HEK293T (cell line): ENCODE data around the gene DR1.
A peak's percentile ranks its signal among the peaks of the same experiment; 100 is the strongest.

Experiments
- CTCF ChIA-PET: fragments of 350-600 bp; formaldehyde crosslinking; extraction: SDS; loops from one replicate; lab custom pipeline; 2021; ENCODE audit warnings: antibody characterized with exemption, inconsistent platforms; lab: Yijun Ruan, JAX
- POLR2A ChIA-PET: fragments of 350-600 bp; formaldehyde crosslinking; extraction: SDS; loops from one replicate; lab custom pipeline; 2020; ENCODE audit warnings: antibody characterized with exemption, inconsistent platforms; lab: Yijun Ruan, JAX
- DNase-seq: peaks from one replicate; pipeline ENCODE4 v3.0.0; 2012; ENCODE audit warnings: mixed read lengths; ENCODE audit errors: extremely low spot score
- ARNT ChIP-seq: fragments of 450-650 bp; IDR thresholded peaks from 2 replicates; pipeline ENCODE4 v1.6.1; 2017; ENCODE audit warnings: mild to moderate bottlenecking
- BHLHE40 ChIP-seq: fragments of 450-650 bp; IDR thresholded peaks from 2 replicates; pipeline ENCODE4 v1.6.1; 2016; ENCODE audit warnings: mild to moderate bottlenecking, moderate library complexity, borderline replicate concordance
- CTBP1 ChIP-seq: fragments of 450-650 bp; IDR thresholded peaks from 2 replicates; pipeline ENCODE4 v1.6.1; 2016; ENCODE audit warnings: borderline replicate concordance
- ELF4 ChIP-seq: fragments of 450-650 bp; IDR thresholded peaks from 2 replicates; pipeline ENCODE4 v1.6.1; 2017; ENCODE audit warnings: antibody characterized with exemption
- FOXA1 ChIP-seq: fragments of 450-650 bp; IDR thresholded peaks from 2 replicates; pipeline ENCODE4 v1.6.1; 2016; ENCODE audit warnings: mild to moderate bottlenecking
- FOXK2 ChIP-seq: fragments of 450-650 bp; IDR thresholded peaks from 2 replicates; pipeline ENCODE4 v1.6.1; 2016; ENCODE audit warnings: mild to moderate bottlenecking
- FOXM1 ChIP-seq: fragments of 450-650 bp; IDR thresholded peaks from 2 replicates; pipeline ENCODE4 v1.6.1; 2017; ENCODE audit warnings: mild to moderate bottlenecking, borderline replicate concordance
- HDGF ChIP-seq: fragments of 450-650 bp; IDR thresholded peaks from 2 replicates; pipeline ENCODE4 v1.6.1; 2017; ENCODE audit warnings: antibody characterized with exemption, borderline replicate concordance
- L3MBTL2 ChIP-seq: fragments of 450-650 bp; conservative IDR thresholded peaks from 2 replicates; pipeline ENCODE4 v1.6.1; 2016; ENCODE audit warnings: mild to moderate bottlenecking
- LEF1 ChIP-seq: fragments of 450-650 bp; IDR thresholded peaks from 2 replicates; pipeline ENCODE4 v1.6.1; 2017; ENCODE audit warnings: mild to moderate bottlenecking, borderline replicate concordance
- NFRKB ChIP-seq: fragments of 450-650 bp; IDR thresholded peaks from 2 replicates; pipeline ENCODE4 v1.6.1; 2016; ENCODE audit warnings: mild to moderate bottlenecking, moderate library complexity
- SP1 ChIP-seq: fragments of 450-650 bp; IDR thresholded peaks from 2 replicates; pipeline ENCODE4 v1.6.1; 2017
- SUZ12 ChIP-seq: fragments of 450-650 bp; IDR thresholded peaks from 2 replicates; pipeline ENCODE4 v1.6.1; 2016; ENCODE audit warnings: mild to moderate bottlenecking
- TARDBP ChIP-seq: fragments of 450-650 bp; IDR thresholded peaks from 2 replicates; pipeline ENCODE4 v1.6.1; 2016
- ZNF384 ChIP-seq: fragments of 450-650 bp; IDR thresholded peaks from 2 replicates; pipeline ENCODE4 v1.6.1; 2016
- TF ChIP-seq, protein P1 (sequence below): fragments of 450-650 bp; IDR thresholded peaks from 2 replicates; pipeline ENCODE4 v1.6.1; 2016

The DR1 gene

DNA sequence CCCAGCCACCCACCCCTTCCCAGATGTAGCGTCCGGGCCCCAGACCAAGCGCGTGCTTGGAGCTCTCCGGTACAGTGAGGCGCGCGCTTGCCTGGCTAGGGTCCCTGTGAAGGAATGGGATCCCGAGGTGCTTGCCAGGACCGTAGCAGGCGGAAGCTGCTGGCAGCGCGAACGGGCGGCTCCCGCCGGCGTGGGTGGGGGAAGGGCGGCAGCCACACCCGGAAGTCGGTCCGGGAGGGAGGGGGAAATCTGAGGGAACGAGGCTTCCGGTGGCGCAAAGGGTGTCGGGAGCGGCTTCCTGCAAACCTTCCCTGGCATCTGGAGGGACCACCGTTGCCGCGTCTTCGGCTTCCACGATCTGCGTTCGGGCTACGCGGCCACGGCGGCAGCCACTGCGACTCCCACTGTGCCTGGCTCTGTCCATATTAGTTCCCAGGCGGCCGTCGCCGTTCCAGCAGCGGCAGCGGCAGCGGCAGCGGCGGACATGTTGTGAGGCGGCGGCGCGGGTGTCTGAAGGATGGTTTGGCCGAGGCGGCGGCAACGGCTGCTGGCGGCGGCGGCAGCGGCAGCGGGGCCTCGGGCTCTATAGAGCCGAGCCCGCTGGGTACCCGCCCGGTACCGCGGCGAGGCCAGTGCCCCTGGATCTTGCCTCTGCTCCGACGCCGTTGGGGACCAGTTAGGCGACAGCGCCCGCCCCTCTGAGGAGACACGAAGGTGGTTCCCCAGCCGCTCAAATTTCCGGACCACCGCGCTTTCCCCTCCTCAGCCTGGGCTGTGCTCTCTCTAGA is at the start of gene DR1:
TSS of gene DR1 (plus strand) at position 275 of the 788 bp plus-strand sequence. CDS start 739 bp downstream, outside the sequence.
- no peak for TF ChIP-seq NFRKB
- TF ChIP-seq ELF4: peak; percentile 98
- peak; percentile 87 for TF ChIP-seq L3MBTL2
- CTCF ChIA-PET: interaction anchor here (0.7 kb wide), 1 partner anchor 47 kb away, joined by 3 read pairs; no protein-coding TSS in a partner anchor
- POLR2A ChIA-PET: interaction anchor here (1.0 to 2.7 kb wide), 17 partner anchors 9 to 498 kb away, joined by 3 to 40 read pairs (median 5); partner anchors contain the start of gene MTF2

DNA sequence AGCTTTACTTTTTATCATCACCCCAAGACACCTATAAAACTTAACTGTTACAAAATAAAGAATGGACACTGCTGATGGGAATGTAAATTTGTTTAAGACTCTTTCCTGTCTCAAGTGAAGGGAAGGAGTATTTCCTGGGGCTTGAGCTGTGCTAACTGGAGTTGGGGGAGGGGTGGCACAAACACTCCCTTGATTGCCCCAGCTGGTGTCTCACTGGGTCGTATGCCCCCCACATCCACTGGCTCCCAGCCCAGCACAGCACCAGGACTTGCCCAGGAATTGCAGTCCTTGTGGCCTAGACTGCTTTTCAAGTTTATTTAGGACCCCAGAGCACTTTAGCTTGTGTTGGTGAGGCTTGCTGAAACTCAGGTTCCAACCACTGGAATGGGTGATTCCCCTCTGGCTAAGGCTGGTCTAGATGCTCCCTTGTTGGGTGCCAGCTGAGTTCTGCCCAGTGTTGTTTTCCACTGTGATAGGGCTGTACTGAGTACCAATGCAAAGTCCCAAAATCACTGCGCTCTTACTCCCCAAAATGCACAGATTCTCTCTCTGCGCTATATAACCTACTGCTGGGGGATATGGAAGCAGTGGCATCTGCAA is 49.1 kb upstream of the DR1 start:
- ChIA-PET CTCF (interaction anchor here (0.6 kb wide), 1 partner anchor 244 kb away, joined by 3 read pairs; no protein-coding TSS in a partner anchor), POLR2A (no interaction called here)
- DNase-seq: no peak
- TF ChIP-seq NFRKB (no peak), SUZ12 (no peak), CTBP1 (no peak), ELF4 (no peak), FOXK2 (no peak), LEF1 (no peak), BHLHE40 (no peak), L3MBTL2 (no peak), TARDBP (no peak), SP1 (no peak), HDGF (no peak), FOXM1 (no peak), ARNT (no peak), FOXA1 (no peak)
- TF ChIP-seq, protein P1, sequence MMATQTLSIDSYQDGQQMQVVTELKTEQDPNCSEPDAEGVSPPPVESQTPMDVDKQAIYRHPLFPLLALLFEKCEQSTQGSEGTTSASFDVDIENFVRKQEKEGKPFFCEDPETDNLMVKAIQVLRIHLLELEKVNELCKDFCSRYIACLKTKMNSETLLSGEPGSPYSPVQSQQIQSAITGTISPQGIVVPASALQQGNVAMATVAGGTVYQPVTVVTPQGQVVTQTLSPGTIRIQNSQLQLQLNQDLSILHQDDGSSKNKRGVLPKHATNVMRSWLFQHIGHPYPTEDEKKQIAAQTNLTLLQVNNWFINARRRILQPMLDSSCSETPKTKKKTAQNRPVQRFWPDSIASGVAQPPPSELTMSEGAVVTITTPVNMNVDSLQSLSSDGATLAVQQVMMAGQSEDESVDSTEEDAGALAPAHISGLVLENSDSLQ: no peak

More for the DNA sequence above, at the start of gene DR1:
- DNase-seq: peak; percentile 93

DNA sequence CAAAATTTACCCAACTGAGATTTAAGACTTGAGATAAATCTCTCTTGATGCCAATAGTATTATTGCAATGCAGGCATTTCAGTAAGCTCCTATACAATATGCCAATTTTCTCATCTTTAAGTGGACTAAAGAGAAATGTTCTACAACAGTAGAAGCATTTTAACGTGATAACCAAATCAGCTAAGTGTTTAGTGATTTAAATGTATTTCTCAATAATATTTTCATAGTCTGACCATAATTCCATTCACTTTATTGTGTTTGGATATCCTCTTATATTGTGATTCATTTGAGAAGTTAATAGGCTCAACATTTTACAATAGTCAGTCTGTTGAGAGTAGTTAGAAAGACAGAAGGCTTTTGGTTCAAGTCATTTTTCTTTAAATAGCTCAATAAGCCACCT is 44.6 kb upstream of the DR1 start:
- TF ChIP-seq FOXM1 (no peak), CTBP1 (no peak), FOXA1 (no peak)
- ChIA-PET POLR2A (no interaction called here), CTCF (no interaction called here)
- DNase-seq: no peak

DNA sequence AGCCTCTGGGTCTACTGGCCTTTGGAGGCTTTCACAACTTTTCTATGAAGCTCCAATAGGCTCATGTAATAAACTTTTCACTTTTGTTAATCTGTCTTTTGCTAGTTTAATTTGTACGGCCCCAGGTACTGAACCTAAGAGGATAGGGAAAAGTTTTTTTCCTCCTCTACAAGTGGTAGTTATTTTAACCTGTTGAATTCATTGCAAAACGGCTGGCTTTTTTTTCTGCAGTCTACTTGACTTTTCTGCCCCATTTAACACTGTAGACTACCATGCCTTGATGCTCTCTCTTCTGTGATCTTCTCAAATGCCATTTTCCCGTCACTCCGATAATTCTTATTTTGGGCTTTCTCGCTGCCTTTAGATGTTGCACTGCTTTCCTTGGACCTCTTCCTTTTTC is 43.6 kb upstream of the DR1 start:
- no peak for TF ChIP-seq FOXK2
- TF ChIP-seq HDGF: no peak
- TF ChIP-seq LEF1: no peak
- TF ChIP-seq TARDBP: no peak
- TF ChIP-seq BHLHE40: no peak
- TF ChIP-seq ZNF384: no peak
- TF ChIP-seq ARNT: no peak
- no peak for TF ChIP-seq ELF4
- no peak for TF ChIP-seq CTBP1
- no peak for TF ChIP-seq FOXM1
- no peak for TF ChIP-seq L3MBTL2
- no peak for TF ChIP-seq FOXA1
- no peak for TF ChIP-seq SP1
- no peak for TF ChIP-seq NFRKB
- TF ChIP-seq, protein P1: no peak
- TF ChIP-seq SUZ12: no peak
- CTCF ChIA-PET: no interaction called here
- POLR2A ChIA-PET: no interaction called here
- no peak for DNase-seq

DNA sequence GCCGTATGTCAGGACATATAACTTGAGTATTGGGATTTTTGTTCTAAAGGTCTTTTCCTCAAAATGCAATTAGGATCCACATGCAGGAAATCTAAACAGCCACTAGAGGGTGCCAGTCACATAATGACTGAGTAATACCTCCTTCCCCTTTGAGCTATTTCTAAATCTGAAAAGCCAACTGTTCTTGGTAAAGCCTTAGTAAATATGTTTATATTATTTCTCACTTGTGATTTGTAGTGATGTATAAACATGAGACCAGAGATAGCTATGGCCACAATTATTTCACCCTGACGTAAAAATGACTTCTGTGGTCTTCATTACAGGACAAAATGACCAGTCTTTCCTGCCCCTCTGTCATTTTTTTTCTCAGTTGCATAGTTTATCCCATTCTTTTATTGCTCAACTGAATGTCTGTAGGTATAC is 41.0 kb upstream of the DR1 start:
- no peak for TF ChIP-seq HDGF
- TF ChIP-seq L3MBTL2: no peak
- TF ChIP-seq TARDBP: no peak
- no peak for TF ChIP-seq ARNT
- TF ChIP-seq ZNF384: no peak
- no peak for TF ChIP-seq FOXM1
- TF ChIP-seq, protein P1: no peak
- TF ChIP-seq NFRKB: no peak
- TF ChIP-seq SUZ12: no peak
- no peak for TF ChIP-seq FOXK2
- no peak for TF ChIP-seq FOXA1
- no peak for TF ChIP-seq LEF1
- TF ChIP-seq BHLHE40: no peak
- TF ChIP-seq ELF4: no peak
- no peak for TF ChIP-seq SP1
- TF ChIP-seq CTBP1: no peak
- CTCF ChIA-PET: interaction anchor here (0.6 to 1.8 kb wide), 22 partner anchors 9 to 721 kb away, joined by 3 to 10 read pairs (median 3); no protein-coding TSS in a partner anchor
- POLR2A ChIA-PET: interaction anchor here (1.0 to 2.2 kb wide), 3 partner anchors 41 to 513 kb away, joined by 3 to 11 read pairs (median 5); partner anchors contain the start of genes DR1 and MTF2
- peak; percentile 68 for DNase-seq

DNA sequence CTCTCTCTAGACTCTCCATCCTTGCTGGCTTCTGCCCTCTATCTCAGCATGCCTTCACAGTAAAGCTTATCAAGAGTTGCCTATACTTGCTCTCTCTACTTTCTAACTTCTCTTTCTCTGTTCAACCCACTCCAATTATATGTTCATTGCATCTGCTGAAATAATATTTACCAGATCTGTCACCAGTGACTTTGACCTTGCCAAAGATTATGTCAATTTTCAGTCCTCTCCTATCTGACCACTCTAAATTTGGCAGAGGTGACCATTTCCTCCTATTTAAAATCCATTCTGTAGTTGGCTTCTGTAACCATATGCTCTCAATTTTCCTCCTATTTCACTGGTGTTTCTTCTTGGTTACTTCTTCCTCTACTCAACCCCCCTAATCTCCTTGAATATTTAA is 38.8 kb upstream of the DR1 start:
- TF ChIP-seq LEF1 (no peak), L3MBTL2 (no peak), CTBP1 (no peak), ZNF384 (no peak), SP1 (no peak), HDGF (no peak), BHLHE40 (no peak), FOXA1 (no peak)
- TF ChIP-seq, protein P1: no peak
- DNase-seq: no peak
- ChIA-PET CTCF (no interaction called here), POLR2A (no interaction called here)
